AG04450 (cell line): Measurements from ENCODE around the gene CD160. TPM values are rescaled to one million over a fixed set of nuclear protein-coding genes. Genes with fewer than 3 reads are reported as not detected.

ENCODE experiments used
- CTCF ChIA-PET: fragments of 300-600, 350-600 bp; formaldehyde crosslinking; extraction: SDS; loops from one replicate; lab custom pipeline; 2022; ENCODE audit warnings: antibody characterized with exemption, inconsistent platforms; lab: Charles Lee
- POLR2A ChIA-PET: fragments of 350-600 bp; formaldehyde crosslinking; extraction: SDS; loops from one replicate; lab custom pipeline; 2021; ENCODE audit warnings: antibody characterized with exemption, inconsistent platforms; lab: Yijun Ruan, JAX
- DNase-seq: peaks from one replicate; pipeline ENCODE4 v3.0.0-alpha.2; 2011; ENCODE audit warnings: low read depth, low spot score
- H3K27ac ChIP-seq: one replicate; pipeline ENCODE4 v1.5.1; 2012; ENCODE audit warnings: low read depth, low read length, control low read depth
- H3K27me3 ChIP-seq: one replicate; pipeline ENCODE4 v1.6.0; 2012; ENCODE audit warnings: low read length; ENCODE audit not compliant: control insufficient read depth, insufficient read depth
- H3K4me3 ChIP-seq: 2 replicates; pipeline ENCODE4 v1.5.1; 2011; ENCODE audit warnings: mild to moderate bottlenecking, low read depth, low read length, control low read depth
- H3K9me3 ChIP-seq: 2 replicates; pipeline ENCODE4 v1.5.1; 2012; ENCODE audit warnings: low read length; ENCODE audit not compliant: control insufficient read depth, insufficient read depth
- polyA plus RNA-seq: library from polyadenylated mRNA; depleted of rRNA; stranded (reverse); fragments of >200 nt; gene quantifications from 2 replicates; pipeline ENCODE4 v1.2.3, GENCODE V29; 2011
- TF ChIP-seq, protein P1 (sequence below): IDR thresholded peaks from 2 replicates; pipeline ENCODE4 v1.5.1; 2011; ENCODE audit warnings: low read depth, low read length, control low read depth, inconsistent platforms

Gene CD160
- polyA plus RNA-seq, 1 experiment, result 0.05 TPM

DNA sequence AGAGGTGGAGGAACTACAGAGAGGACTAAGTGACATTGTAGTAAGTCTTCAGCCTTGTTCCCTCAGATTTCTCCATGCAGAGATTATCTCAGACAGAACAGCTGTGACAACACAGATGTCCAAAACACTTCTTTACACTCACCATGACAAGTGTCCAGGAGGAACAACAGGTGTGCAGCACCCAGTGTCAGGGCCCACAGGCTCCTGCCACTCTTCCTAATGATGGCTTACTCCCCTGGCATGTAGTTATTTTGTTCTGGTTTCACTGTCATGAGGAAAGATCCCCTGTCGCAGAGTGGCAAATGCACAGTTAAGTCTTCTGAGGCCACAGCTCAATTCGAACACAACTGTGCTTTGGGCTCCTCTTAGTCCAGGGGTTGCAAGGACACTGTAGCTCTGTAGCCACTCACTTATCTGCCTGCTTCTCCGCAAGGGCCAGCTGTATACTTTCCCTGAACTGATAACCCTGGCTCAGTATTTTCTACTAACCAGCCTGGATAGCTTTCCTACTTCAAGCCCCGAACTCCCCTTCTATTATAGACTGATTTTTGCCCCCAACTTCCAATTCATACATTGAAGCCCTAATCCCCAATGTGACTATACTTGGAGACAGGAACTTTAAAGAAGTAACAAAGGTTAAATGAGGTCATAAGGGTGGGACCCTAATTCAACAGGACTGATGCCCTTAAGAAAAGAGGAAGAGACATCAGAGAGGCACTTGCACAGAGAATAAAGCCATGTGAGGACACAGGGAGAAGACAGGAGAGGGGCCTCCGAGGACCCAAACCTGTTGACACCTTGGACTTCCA is 23.3 kb upstream of the CD160 start:
- no peak for DNase-seq
- TF ChIP-seq, protein P1, sequence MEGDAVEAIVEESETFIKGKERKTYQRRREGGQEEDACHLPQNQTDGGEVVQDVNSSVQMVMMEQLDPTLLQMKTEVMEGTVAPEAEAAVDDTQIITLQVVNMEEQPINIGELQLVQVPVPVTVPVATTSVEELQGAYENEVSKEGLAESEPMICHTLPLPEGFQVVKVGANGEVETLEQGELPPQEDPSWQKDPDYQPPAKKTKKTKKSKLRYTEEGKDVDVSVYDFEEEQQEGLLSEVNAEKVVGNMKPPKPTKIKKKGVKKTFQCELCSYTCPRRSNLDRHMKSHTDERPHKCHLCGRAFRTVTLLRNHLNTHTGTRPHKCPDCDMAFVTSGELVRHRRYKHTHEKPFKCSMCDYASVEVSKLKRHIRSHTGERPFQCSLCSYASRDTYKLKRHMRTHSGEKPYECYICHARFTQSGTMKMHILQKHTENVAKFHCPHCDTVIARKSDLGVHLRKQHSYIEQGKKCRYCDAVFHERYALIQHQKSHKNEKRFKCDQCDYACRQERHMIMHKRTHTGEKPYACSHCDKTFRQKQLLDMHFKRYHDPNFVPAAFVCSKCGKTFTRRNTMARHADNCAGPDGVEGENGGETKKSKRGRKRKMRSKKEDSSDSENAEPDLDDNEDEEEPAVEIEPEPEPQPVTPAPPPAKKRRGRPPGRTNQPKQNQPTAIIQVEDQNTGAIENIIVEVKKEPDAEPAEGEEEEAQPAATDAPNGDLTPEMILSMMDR, result no peak
- CTCF ChIA-PET, result no interaction called here

DNA sequence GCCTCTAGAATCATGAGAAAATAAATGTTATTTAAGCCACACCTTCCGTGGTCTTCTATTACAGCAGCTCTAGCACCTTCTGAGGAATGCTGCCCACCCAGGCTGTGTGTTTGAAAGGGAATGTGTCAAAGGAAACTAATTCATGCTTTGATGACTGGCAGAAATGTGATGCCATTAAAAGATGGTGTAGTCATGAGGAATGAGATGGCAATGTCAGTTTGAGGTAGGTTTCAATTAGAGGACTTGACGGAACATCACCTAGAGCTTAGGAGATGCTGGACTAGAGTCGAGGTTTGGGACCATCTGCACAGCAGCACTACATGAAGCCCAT is 22.7 kb upstream of the CD160 start:
- Histone ChIP-seq H3K4me3 (no peak overlapping the region), H3K27me3 (no peaks in the 10 kb centered on the region), H3K27ac (no peak overlapping the region), H3K9me3 (no peaks in the 10 kb centered on the region; the same call in 1 of the 2 replicates)
- ChIA-PET CTCF (no interaction called here), POLR2A (no interaction called here)
- DNase-seq, result no peak
- TF ChIP-seq, protein P1, result no peak

More for the DNA sequence above, 23.3 kb upstream of the CD160 start:
- POLR2A ChIA-PET, result no interaction called here
- Histone ChIP-seq H3K27me3 (no peaks in the 10 kb centered on the region), H3K4me3 (no peak overlapping the region), H3K9me3 (no peaks in the 10 kb centered on the region; the same call in 1 of the 2 replicates), H3K27ac (no peak overlapping the region)

DNA sequence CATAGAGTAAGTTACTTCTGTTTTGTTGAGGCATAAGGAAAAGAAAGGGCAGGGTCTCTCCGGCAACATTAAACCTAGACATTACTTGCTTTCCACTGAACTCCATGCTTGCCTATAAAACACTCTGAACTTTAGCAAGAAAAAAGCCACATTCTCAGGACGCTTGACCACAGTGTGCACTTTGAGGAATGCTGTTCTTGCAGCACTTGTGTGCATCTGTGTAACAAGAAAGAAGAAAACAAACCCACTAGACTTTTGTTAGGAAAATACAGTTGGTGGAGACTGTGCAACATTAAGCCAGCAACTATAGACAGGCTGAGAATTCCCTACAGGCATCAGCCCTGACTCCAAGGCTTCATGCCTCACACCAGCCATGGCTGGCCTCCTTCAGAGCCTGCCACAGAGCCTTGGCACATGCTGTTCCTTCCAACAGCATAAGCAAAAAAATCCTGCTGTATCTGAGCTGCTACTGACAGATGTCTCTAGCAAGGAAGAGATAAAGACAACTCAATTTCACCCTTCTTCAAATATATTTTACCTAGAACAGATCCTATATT is 17.9 kb upstream of the CD160 start:
- H3K27me3 ChIP-seq, result no peaks in the 10 kb centered on the region
- no peak overlapping the region for H3K4me3 ChIP-seq
- ChIA-PET CTCF (no interaction called here), POLR2A (no interaction called here)
- DNase-seq, result no peak
- no peaks in the 10 kb centered on the region for H3K9me3 ChIP-seq
- TF ChIP-seq, protein P1, result no peak
- no peak overlapping the region for H3K27ac ChIP-seq

DNA sequence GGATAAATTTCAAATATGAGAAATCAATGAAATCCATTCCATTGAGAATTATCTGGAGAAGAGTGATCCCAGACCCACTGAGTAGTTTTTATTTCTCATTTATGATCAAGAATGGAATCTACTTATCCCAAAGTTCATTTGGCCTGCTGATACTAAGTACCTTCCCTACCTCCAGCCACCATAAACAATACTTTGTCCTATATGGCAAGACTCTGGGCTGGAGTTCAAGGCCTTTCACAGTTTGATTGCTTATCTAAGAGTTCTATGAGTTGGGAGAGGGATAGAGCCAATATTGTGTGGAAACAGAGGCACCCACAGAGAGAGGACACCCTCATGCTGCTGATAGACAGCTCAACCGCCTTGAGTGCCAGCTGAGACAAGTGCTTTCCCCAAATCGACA is 17.2 kb upstream of the CD160 start:
- no peak overlapping the region for H3K4me3 ChIP-seq
- TF ChIP-seq, protein P1, result no peak
- no peak for DNase-seq
- H3K27ac ChIP-seq, result no peak overlapping the region
- ChIA-PET CTCF (no interaction called here), POLR2A (no interaction called here)
- no peaks in the 10 kb centered on the region for H3K27me3 ChIP-seq
- no peaks in the 10 kb centered on the region for H3K9me3 ChIP-seq

DNA sequence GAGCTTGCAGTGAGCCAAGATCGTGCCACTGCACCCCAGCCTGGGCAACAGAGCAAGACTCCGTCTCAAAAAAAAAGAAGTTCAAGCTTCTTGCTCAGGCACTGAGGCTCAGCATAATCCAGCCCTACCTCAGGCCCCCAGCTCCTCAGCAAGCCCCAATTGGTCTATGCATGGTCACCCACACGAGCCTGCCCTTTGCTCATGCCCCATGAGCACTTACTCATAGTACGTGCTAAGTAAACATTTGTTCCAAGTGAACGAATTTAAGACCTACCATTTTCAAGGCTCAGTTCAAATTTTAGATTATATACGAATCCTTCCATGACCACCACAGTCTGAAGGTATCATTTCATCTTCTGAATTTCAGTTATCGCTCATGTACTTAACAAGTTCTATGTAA is 16.5 kb upstream of the CD160 start:
- ChIA-PET POLR2A (no interaction called here), CTCF (interaction anchor here (1.5 kb wide), 1 partner anchor 18 kb away, joined by 6 read pairs; no protein-coding TSS in a partner anchor)
- H3K4me3 ChIP-seq, result no peak overlapping the region
- no peak overlapping the region for H3K27ac ChIP-seq
- H3K9me3 ChIP-seq, result no peaks in the 10 kb centered on the region
- TF ChIP-seq, protein P1, result no peak
- no peak for DNase-seq
- no peaks in the 10 kb centered on the region for H3K27me3 ChIP-seq
